ENCODE results near the gene DDIT4L. TPM values are rescaled to one million over a fixed set of nuclear protein-coding genes. Genes with fewer than 3 reads are reported as not detected.

DDIT4L gene
- total RNA-seq, result 1 to 10 TPM; 1.5 to 3.2 (median 2.5) TPM

- TF ChIP-seq CTCF (IDR thresholded peaks at IDR 0.05), result no peak
- ATAC-seq (ENCODE audit: low FRiP score) (peak; percentile 74), DNase-seq (ENCODE audit: low spot score) (no peak)
Observed at GRCh38 chr4:100189820-100190642, at the start of gene DDIT4L. TSS of gene DDIT4L (minus strand) at chr4:100190468. CDS start at chr4:100189983, 485 bp downstream.

GRCh38 chr4:100240008-100240407 is 49.7 kb upstream of the DDIT4L start:
- ATAC-seq (ENCODE audit: low FRiP score), result no peak
- no peak for TF ChIP-seq CTCF (IDR thresholded peaks at IDR 0.05)
- DNase-seq (ENCODE audit: low spot score), result no peak

- no peak for ATAC-seq (ENCODE audit: low FRiP score)
Observed at GRCh38 chr4:100224721-100225120, 34.5 kb upstream of the DDIT4L start.

GRCh38 chr4:100224160-100224559 is 33.9 kb upstream of the DDIT4L start:
- DNase-seq (ENCODE audit: low spot score) (no peak), ATAC-seq (ENCODE audit: low FRiP score) (no peak)
- TF ChIP-seq CTCF (IDR thresholded peaks at IDR 0.05), result no peak

More at GRCh38 chr4:100224721-100225120, 34.5 kb upstream of the DDIT4L start:
- no peak for DNase-seq (ENCODE audit: low spot score)
- no peak for TF ChIP-seq CTCF (IDR thresholded peaks at IDR 0.05)

- no peak for ATAC-seq (ENCODE audit: low FRiP score)
- DNase-seq (ENCODE audit: low spot score), result no peak
- no peak for TF ChIP-seq CTCF (IDR thresholded peaks at IDR 0.05)
Observed at GRCh38 chr4:100208964-100209363, 18.7 kb upstream of the DDIT4L start.

- DNase-seq (ENCODE audit: low spot score) (no peak), ATAC-seq (ENCODE audit: low FRiP score) (no peak)
- no peak for TF ChIP-seq CTCF (IDR thresholded peaks at IDR 0.05)
Observed at GRCh38 chr4:100208459-100208858, 18.2 kb upstream of the DDIT4L start.

- no peak for TF ChIP-seq CTCF (IDR thresholded peaks at IDR 0.05)
- no peak for DNase-seq (ENCODE audit: low spot score)
- ATAC-seq (ENCODE audit: low FRiP score), result no peak
Observed at GRCh38 chr4:100206850-100207249, 16.6 kb upstream of the DDIT4L start.

Measured in omental fat pad (tissue), 4 donors.